Measurements from ENCODE around the gene PROSER1.
"Not testable (repeated sequence)": the region's sequence is repeated elsewhere in the genome, so short reads cannot be mapped to it uniquely, and the experiment has no call there.

PROSER1 gene

GRCh38 chr13:39023761-39024160 is 14.1 kb downstream of the PROSER1 start:
- DNase-seq, result no peak

- DNase-seq, result no peak
Observed at GRCh38 chr13:39023316-39023715, 14.6 kb downstream of the PROSER1 start.

GRCh38 chr13:39020853-39021462 is 16.9 kb downstream of the PROSER1 start:
- no peak for DNase-seq

- DNase-seq, result peak; percentile 9
Observed at GRCh38 chr13:39016787-39017186, 21.1 kb downstream of the PROSER1 start.

- DNase-seq, result no peak
Observed at GRCh38 chr13:39016087-39016486, 21.8 kb downstream of the PROSER1 start.

GRCh38 chr13:39013462-39013861 is 24.4 kb downstream of the PROSER1 start:
- no peak for DNase-seq

- no peak for DNase-seq
Observed at GRCh38 chr13:39012608-39013007, 25.3 kb downstream of the PROSER1 start.

GRCh38 chr13:39006371-39007111 is 31.3 kb downstream of the PROSER1 start:
- DNase-seq, result not testable (repeated sequence)

- no peak for DNase-seq
Observed at GRCh38 chr13:38998739-38999138, 39.1 kb downstream of the PROSER1 start.

- no peak for DNase-seq
Observed at GRCh38 chr13:38993381-38993780, 44.5 kb downstream of the PROSER1 start.

GRCh38 chr13:38990693-38991092 is 47.2 kb downstream of the PROSER1 start, which contains the start of gene STOML3:
STOML3 (minus strand) TSS chr13:38990831; CDS start chr13:38990721, 110 bp downstream.
- DNase-seq, result no peak

GRCh38 chr13:38981096-38981495 is 56.8 kb downstream of the PROSER1 start:
- no peak for DNase-seq

GRCh38 chr13:38980750-38981078 is 57.2 kb downstream of the PROSER1 start:
- DNase-seq, result no peak

- DNase-seq, result no peak
Observed at GRCh38 chr13:38979891-38980749, 57.8 kb downstream of the PROSER1 start.

GRCh38 chr13:38970380-38971051 is 67.4 kb downstream of the PROSER1 start:
- DNase-seq, result no peak

- no peak for DNase-seq
Observed at GRCh38 chr13:38969187-38969586, 68.7 kb downstream of the PROSER1 start.

GRCh38 chr13:38967446-38967845 is 70.4 kb downstream of the PROSER1 start:
- DNase-seq, result no peak

GRCh38 chr13:38965281-38965680 is 72.6 kb downstream of the PROSER1 start:
- no peak for DNase-seq

- DNase-seq, result no peak
Observed at GRCh38 chr13:38960175-38960574, 77.7 kb downstream of the PROSER1 start.
